H1 (cell line): ENCODE results near the gene TAAR9. TPM values are rescaled to one million over a fixed set of nuclear protein-coding genes. Genes with fewer than 3 reads are reported as not detected.

Experiments used
- GABPA ChIP-seq: IDR thresholded peaks from 2 replicates; pipeline ENCODE4 v1.6.1; 2011; ENCODE audit warnings: mild to moderate bottlenecking, low read length, moderate library complexity, borderline replicate concordance; ENCODE audit not compliant: insufficient read depth
- PHF8 ChIP-seq: fragments of 200-600 bp; sonication (generic); conservative IDR thresholded peaks from 2 replicates; pipeline ENCODE4 v1.7.1; 2012; ENCODE audit warnings: low read depth, mild to moderate bottlenecking, inconsistent platforms, low read length, moderate library complexity
- RXRA ChIP-seq: IDR thresholded peaks from 2 replicates; pipeline ENCODE4 v1.6.1; 2011; ENCODE audit warnings: low read depth, mild to moderate bottlenecking, low read length, moderate library complexity; ENCODE audit not compliant: insufficient read depth
- SP4 ChIP-seq: IDR thresholded peaks from 2 replicates; pipeline ENCODE4 v1.6.1; 2012; ENCODE audit warnings: low read length, inconsistent platforms
- polyA plus RNA-seq, 7 experiments: library from polyadenylated mRNA; depleted of rRNA in 3 of 7; stranded (reverse) in 5 of 7; unstranded in 2 of 7; fragments of >200 nt in 5 of 7; fragments of 200-250 nt in 2 of 7; gene quantifications; 1 replicate in 5 of 7; 2 replicates in 1 of 7; 4 replicates in 1 of 7; pipeline versions ENCODE4 v1.2.1 to v1.2.3, GENCODE V29; 2011 to 2013; ENCODE audit warnings: missing spikeins in 2 of 7, mixed read lengths in 2 of 7
- total RNA-seq: library from RNA; stranded (reverse); fragmentation: NEBNext Ultra II Directional; extraction: Animal tissue kit (Norgen Biotek cat#: 25700); gene quantifications from 2 replicates; pipeline ENCODE4 v1.2.1, GENCODE V29; 2021
- TF ChIP-seq, protein P1 (sequence below): IDR thresholded peaks from 2 replicates; pipeline ENCODE4 v1.6.1; 2012; ENCODE audit warnings: inconsistent platforms

Gene TAAR9
- total and polyA plus RNA-seq, 2 of the 8 experiments (the other 6 are each of a cell fraction or from before 2014, with no cell fraction given) = not detected

DNA sequence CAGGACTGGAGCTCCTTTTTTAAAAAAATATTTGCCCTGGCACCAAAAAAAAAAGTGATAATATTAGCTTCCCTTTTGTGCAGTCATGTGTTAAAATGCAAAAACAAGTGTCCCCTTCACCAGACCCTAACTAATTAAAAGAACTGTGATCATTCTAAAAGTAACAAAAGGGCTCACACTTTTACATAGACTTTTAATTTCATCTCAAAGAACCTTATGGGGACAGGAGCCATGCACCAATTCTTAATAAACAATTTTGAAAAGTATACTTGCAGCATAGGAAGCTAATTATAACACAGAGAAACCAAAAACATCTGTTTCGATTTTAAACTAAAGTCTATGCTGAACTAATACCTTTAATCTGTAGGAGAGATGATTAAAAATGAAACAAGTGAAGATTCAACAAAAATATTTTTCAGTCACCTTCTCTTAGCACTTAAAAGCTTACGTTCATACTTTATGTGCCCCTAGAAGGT is 42.4 kb upstream of the TAAR9 start (continued):
- TF ChIP-seq RXRA (no peak), PHF8 (no peak), SP4 (no peak), GABPA (no peak)
- TF ChIP-seq, protein P1, sequence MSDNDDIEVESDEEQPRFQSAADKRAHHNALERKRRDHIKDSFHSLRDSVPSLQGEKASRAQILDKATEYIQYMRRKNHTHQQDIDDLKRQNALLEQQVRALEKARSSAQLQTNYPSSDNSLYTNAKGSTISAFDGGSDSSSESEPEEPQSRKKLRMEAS = no peak
- TF ChIP-seq, all 59 proteins: peak for 0
